PC-3 (cell line): ENCODE results near the gene SLC26A11. TPM values are rescaled to one million over a fixed set of nuclear protein-coding genes. Genes with fewer than 3 reads are reported as not detected.

Experiments used
- ATAC-seq: fragments of 200-7000 bp; cut with Tn5 transposase; 2 replicates; pipeline ENCODE4 v1.9.1; 2020; ENCODE audit warnings: mild to moderate bottlenecking, moderate library complexity
- BruUV-seq: library from RNA; stranded (reverse); fragments of 400-500 nt; replicated peaks from 2 replicates; lab custom pipeline; 2021; lab: Mats Ljungman, UMichigan
- CTCF ChIA-PET: fragments of 300-600 bp; sonication (Branson Sonifier 250); formaldehyde crosslinking; loops from one replicate; lab custom pipeline; 2022; ENCODE audit warnings: antibody characterized with exemption; lab: Charles Lee
- POLR2A ChIA-PET: fragments of 300-600 bp; sonication (Branson Sonifier 250); formaldehyde crosslinking; loops from one replicate; lab custom pipeline; 2022; ENCODE audit warnings: antibody characterized with exemption; ENCODE audit not compliant: unreplicated experiment; lab: Charles Lee
- DNase-seq: peaks from one replicate; pipeline ENCODE4 v3.0.0-alpha.2; 2015
- H2AFZ ChIP-seq: fragments of 300-600 bp; sonication (generic); 2 replicates; pipeline ENCODE4 v1.6.0; 2016; ENCODE audit warnings: antibody characterized with exemption, low read length
- H3F3A ChIP-seq: fragments of 300-600 bp; sonication (generic); one replicate; pipeline ENCODE4 v1.6.0; 2017; ENCODE audit warnings: antibody characterized with exemption, low read length, control low read depth, mild to moderate bottlenecking; ENCODE audit not compliant: unreplicated experiment
- H3K27ac ChIP-seq: fragments of 300-600 bp; sonication (generic); 2 replicates; pipeline ENCODE4 v1.5.1; 2016; ENCODE audit warnings: mild to moderate bottlenecking, low read length
- H3K27me3 ChIP-seq: fragments of 300-600 bp; sonication (generic); 2 replicates; pipeline ENCODE4 v1.6.1; 2016; ENCODE audit warnings: low read length, mixed read lengths
- H3K36me3 ChIP-seq: fragments of 300-600 bp; sonication (generic); 2 replicates; pipeline ENCODE4 v1.6.1; 2016; ENCODE audit warnings: low read depth, mixed run types, low read length, mixed read lengths
- H3K4me1 ChIP-seq: fragments of 300-600 bp; sonication (generic); 2 replicates; pipeline ENCODE4 v1.5.1; 2016; ENCODE audit warnings: low read length; ENCODE audit not compliant: insufficient read depth
- H3K4me2 ChIP-seq: fragments of 300-600 bp; sonication (generic); 2 replicates; pipeline ENCODE4 v1.6.0; 2016; ENCODE audit warnings: low read length
- H3K4me3 ChIP-seq: fragments of 300-600 bp; sonication (generic); 2 replicates; pipeline ENCODE4 v1.5.1; 2016; ENCODE audit warnings: mild to moderate bottlenecking, low read length, mixed read lengths
- H3K79me2 ChIP-seq: fragments of 300-600 bp; sonication (generic); 2 replicates; pipeline ENCODE4 v1.6.1; 2017; ENCODE audit warnings: low read length, mixed read lengths
- H3K9ac ChIP-seq: fragments of 300-600 bp; sonication (generic); 2 replicates; pipeline ENCODE4 v1.6.0; 2016; ENCODE audit warnings: mild to moderate bottlenecking, low read length
- H3K9me2 ChIP-seq: fragments of 300-600 bp; sonication (generic); replicated peaks from 2 replicates; pipeline ENCODE4 v1.6.1; 2016; ENCODE audit warnings: mixed run types, low read length, mixed read lengths
- H3K9me3 ChIP-seq: fragments of 300-600 bp; sonication (generic); 2 replicates; pipeline ENCODE4 v1.6.1; 2016; ENCODE audit warnings: low read length, mixed read lengths
- H4K20me1 ChIP-seq: fragments of 300-600 bp; sonication (generic); 2 replicates; pipeline ENCODE4 v1.6.1; 2016; ENCODE audit warnings: low read length, mixed read lengths
- CTCF ChIP-seq: fragments of 300-600 bp; sonication (generic); conservative IDR thresholded peaks from 2 replicates; pipeline ENCODE4 v1.5.1; 2017; ENCODE audit warnings: antibody characterized with exemption, low read depth, mild to moderate bottlenecking, low read length
- EZH2 ChIP-seq: fragments of 300-600 bp; sonication (generic); IDR thresholded peaks from one replicate; pipeline ENCODE4 v1.6.1; 2017; ENCODE audit warnings: antibody characterized with exemption, mild to moderate bottlenecking, low read length; ENCODE audit not compliant: unreplicated experiment
- EZH2phosphoT487 ChIP-seq: fragments of 300-600 bp; sonication (generic); IDR thresholded peaks from 2 replicates; pipeline ENCODE4 v1.6.1; 2018; ENCODE audit warnings: mild to moderate bottlenecking, antibody characterized with exemption, low read length, borderline replicate concordance
- intact Hi-C: fragments of 100-400 bp; cut with micrococcal nuclease; formaldehyde crosslinking; loops from 2 replicates; pipeline ENCODE4 v1.9.0; 2023
- total RNA-seq: library from RNA; depleted of rRNA; stranded (reverse); fragments of >200 nt; gene quantifications from 2 replicates; pipeline ENCODE4 v1.2.3, GENCODE V29; 2014

Gene SLC26A11
- total RNA-seq, 1 experiment from 2014 or later: 18.4 TPM

- intact Hi-C loops: no loop called here
- CTCF ChIA-PET: no interaction called here
- peaks cover 33% of the 10 kb centered on the region for H3K4me1 ChIP-seq
Observed at GRCh38 chr17:80259457-80260068, 39.3 kb downstream of the SLC26A11 start.

GRCh38 chr17:80260069-80260535 lies 39.9 kb downstream of the SLC26A11 start:
- Histone ChIP-seq H3K9me2 (no peaks in the 10 kb centered on the region), H3K9me3 (no peaks in the 10 kb centered on the region), H3K4me1 (peaks cover 29% of the 10 kb centered on the region), H3K9ac (peak overlapping the region; percentile 75), H2AFZ (peak overlapping the region; percentile 44), H3K4me2 (peak overlapping the region; percentile 75), H3K27me3 (no peaks in the 10 kb centered on the region), H3K27ac (peak overlapping the region; percentile 70), H3K36me3 (no peaks in the 10 kb centered on the region), H3F3A (peaks cover 6% of the 10 kb centered on the region), H4K20me1 (no peaks in the 10 kb centered on the region), H3K4me3 (peak overlapping the region; percentile 61), H3K79me2 (peaks cover 26% of the 10 kb centered on the region)
- ChIA-PET CTCF (no interaction called here), POLR2A (no interaction called here)
- TF ChIP-seq EZH2 (no peak), CTCF (no peak), EZH2phosphoT487 (no peak)
- intact Hi-C loops: no loop called here
- DNase-seq: peak; percentile 73
- no TSS peak for BruUV-seq
- ATAC-seq: peak; percentile 70

More at GRCh38 chr17:80259457-80260068, 39.3 kb downstream of the SLC26A11 start:
- Histone ChIP-seq H3K9me3 (no peaks in the 10 kb centered on the region), H3K27me3 (no peaks in the 10 kb centered on the region), H3K79me2 (peaks cover 26% of the 10 kb centered on the region), H3K36me3 (no peaks in the 10 kb centered on the region), H3F3A (peaks cover 8% of the 10 kb centered on the region), H4K20me1 (no peaks in the 10 kb centered on the region), H2AFZ (peak overlapping the region; percentile 44), H3K4me2 (peak overlapping the region; percentile 75), H3K27ac (peak overlapping the region; percentile 70), H3K4me3 (peak overlapping the region; percentile 61), H3K9me2 (no peaks in the 10 kb centered on the region), H3K9ac (peak overlapping the region; percentile 75)
- BruUV-seq: TSS peak; percentile 93
- ATAC-seq: no peak
- DNase-seq: peak; percentile 54
- POLR2A ChIA-PET: interaction anchor here (0.6 kb wide), 1 partner anchor 112 kb away, joined by 4 read pairs; no protein-coding TSS in a partner anchor
- TF ChIP-seq EZH2: no peak
- no peak for TF ChIP-seq CTCF
- no peak for TF ChIP-seq EZH2phosphoT487

GRCh38 chr17:80260791-80261158 lies 40.5 kb downstream of the SLC26A11 start, which contains the start of gene RNF213:
Gene RNF213 (plus strand): TSS chr17:80260852. CDS start chr17:80263682, 2,830 bp downstream.
- peak within 1 kb of the TSS; percentile 89 for H3K4me3 ChIP-seq
- intact Hi-C loops: no loop called here
- TF ChIP-seq EZH2phosphoT487 (no peak), CTCF (no peak), EZH2 (no peak)
- peaks cover 4% of the 10 kb centered on the region for H3F3A ChIP-seq
- peak within 1 kb of the TSS; percentile 100 for H3K4me2 ChIP-seq
- DNase-seq: peak; percentile 39
- peak within 1 kb of the TSS; percentile 79 for H2AFZ ChIP-seq
- BruUV-seq: no TSS peak
- ATAC-seq: peak; percentile 39
- no peaks in the 10 kb centered on the region for H3K9me3 ChIP-seq
- H3K27me3 ChIP-seq: no peaks in the 10 kb centered on the region
- peak within 1 kb of the TSS; percentile 96 for H3K27ac ChIP-seq
- H3K9ac ChIP-seq: peak within 1 kb of the TSS; percentile 100
- ChIA-PET CTCF (interaction anchor here (0.6 kb wide), 1 partner anchor 159 kb away, joined by 3 read pairs; the partner anchor contains the start of gene GAA), POLR2A (no interaction called here)
- H3K4me1 ChIP-seq: peaks cover 25% of the 10 kb centered on the region
- peaks cover 26% of the 10 kb centered on the region for H3K79me2 ChIP-seq
- H3K9me2 ChIP-seq: no peaks in the 10 kb centered on the region
- H3K36me3 ChIP-seq: 0 out of 2 replicates have a peak, but pooled peaks cover 5% of the 10 kb centered on the region
- no peaks in the 10 kb centered on the region for H4K20me1 ChIP-seq
